Measurements from ENCODE around the gene NRG3. TPM values are rescaled to one million over a fixed set of nuclear protein-coding genes. Genes with fewer than 3 reads are reported as not detected.

The NRG3 gene
- total and polyA plus RNA-seq, 12 donors = 0.46 to 3.8 (median 1.3) TPM

DNA sequence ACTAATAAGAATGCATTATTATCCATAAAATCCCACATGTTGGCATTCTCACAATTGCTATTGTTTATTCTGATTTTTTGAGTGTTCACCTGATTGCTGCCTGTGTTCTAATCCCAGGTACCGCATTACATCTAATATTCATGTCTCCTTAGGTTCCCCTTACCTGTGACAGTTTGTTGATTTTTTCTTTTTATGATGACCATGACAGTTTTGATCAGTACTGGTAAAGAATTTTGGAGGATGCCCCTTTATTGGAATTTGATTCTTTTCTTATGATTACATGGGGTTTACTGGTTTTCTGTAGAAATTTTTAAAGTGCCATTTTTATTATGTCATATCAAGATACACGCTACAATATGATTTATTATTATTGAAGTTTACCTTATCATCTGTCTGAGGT lies 1091.1 kb downstream of the NRG3 start:
- H3K27ac ChIP-seq = no peak overlapping the region
- WGBS, 4 donors = 87 to 94% (median 90%) methylated on average over 2 of the region's 2 CpGs
- no peak overlapping the region for H3K4me3 ChIP-seq
- H3K9me3 ChIP-seq (replicated peaks in 1 of 3) = no peaks in the 10 kb centered on the region
- no peaks in the 10 kb centered on the region for H3K36me3 ChIP-seq (replicated peaks in 1 of 2)
- DNase-seq = no peak
- no peaks in the 10 kb centered on the region for H3K4me1 ChIP-seq (replicated peaks in 1 of 2)
- intact Hi-C loops (cut with DNase I) = loop anchor here in 1 of 2 donors (10.0 kb wide), 1 partner anchor 171 kb away; no protein-coding TSS in a partner anchor
- no peak for TF ChIP-seq POLR2A (IDR thresholded peaks at IDR 0.05)
- TF ChIP-seq, protein P1, sequence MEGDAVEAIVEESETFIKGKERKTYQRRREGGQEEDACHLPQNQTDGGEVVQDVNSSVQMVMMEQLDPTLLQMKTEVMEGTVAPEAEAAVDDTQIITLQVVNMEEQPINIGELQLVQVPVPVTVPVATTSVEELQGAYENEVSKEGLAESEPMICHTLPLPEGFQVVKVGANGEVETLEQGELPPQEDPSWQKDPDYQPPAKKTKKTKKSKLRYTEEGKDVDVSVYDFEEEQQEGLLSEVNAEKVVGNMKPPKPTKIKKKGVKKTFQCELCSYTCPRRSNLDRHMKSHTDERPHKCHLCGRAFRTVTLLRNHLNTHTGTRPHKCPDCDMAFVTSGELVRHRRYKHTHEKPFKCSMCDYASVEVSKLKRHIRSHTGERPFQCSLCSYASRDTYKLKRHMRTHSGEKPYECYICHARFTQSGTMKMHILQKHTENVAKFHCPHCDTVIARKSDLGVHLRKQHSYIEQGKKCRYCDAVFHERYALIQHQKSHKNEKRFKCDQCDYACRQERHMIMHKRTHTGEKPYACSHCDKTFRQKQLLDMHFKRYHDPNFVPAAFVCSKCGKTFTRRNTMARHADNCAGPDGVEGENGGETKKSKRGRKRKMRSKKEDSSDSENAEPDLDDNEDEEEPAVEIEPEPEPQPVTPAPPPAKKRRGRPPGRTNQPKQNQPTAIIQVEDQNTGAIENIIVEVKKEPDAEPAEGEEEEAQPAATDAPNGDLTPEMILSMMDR (IDR thresholded peaks at IDR 0.05) = no peak
- no peaks in the 10 kb centered on the region for H3K27me3 ChIP-seq

DNA sequence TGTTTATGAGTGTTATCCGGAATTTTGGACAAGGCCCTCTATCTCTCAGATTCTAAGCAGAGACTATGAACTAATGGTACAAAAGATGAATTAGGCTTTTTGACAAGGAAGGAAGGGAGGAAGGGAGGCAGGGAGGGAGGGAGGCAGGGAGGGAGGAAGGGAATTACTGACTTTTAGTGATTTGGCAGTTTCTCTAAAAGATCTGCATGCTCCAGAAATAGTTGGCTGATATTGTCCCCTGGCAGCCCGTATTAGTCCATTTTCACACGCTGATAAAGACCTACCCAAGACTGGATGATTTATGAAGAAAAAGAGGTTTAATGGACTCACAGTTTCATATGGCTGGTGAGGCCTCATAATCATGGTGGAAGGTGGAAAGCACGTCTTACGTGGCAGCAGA lies 1093.5 kb downstream of the NRG3 start:
- TF ChIP-seq, protein P1 (IDR thresholded peaks at IDR 0.05) = no peak
- TF ChIP-seq POLR2A (IDR thresholded peaks at IDR 0.05) = no peak
- no peak overlapping the region for H3K4me3 ChIP-seq
- H3K9me3 ChIP-seq (replicated peaks in 1 of 3) = no peaks in the 10 kb centered on the region
- WGBS, 4 donors = 63 to 69% (median 66%) methylated on average over 5 of the region's 5 CpGs
- no peaks in the 10 kb centered on the region for H3K4me1 ChIP-seq (replicated peaks in 1 of 2)
- no peak overlapping the region for H3K27ac ChIP-seq
- no peaks in the 10 kb centered on the region for H3K36me3 ChIP-seq (replicated peaks in 1 of 2)
- no peak for DNase-seq
- intact Hi-C loops (cut with DNase I) = loop anchor here in 1 of 2 donors (10.0 kb wide), 1 partner anchor 174 kb away; no protein-coding TSS in a partner anchor
- no peaks in the 10 kb centered on the region for H3K27me3 ChIP-seq

DNA sequence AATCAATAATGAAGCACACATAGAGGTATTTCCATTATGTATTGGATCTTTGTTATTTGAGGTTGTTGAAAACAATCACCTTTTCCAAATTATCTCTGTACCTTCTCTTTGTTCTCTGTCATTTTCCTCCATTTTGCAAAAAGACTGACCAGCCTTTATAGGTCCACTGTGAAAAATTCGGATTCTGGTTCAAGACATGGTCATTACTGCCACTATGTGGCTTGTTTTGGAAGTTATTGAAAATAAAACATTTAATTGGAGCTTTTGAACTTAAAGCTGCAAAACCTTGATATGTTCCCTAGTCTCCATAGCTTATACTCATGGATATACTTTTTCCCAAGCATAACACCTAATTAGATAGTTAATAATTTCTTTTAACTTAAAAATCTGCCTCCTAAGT lies 1094.4 kb downstream of the NRG3 start:
- DNase-seq = no peak
- TF ChIP-seq, protein P1 (IDR thresholded peaks at IDR 0.05) = peak; percentile 29 to 67 (median 57)
- no peak for TF ChIP-seq POLR2A (IDR thresholded peaks at IDR 0.05)
- no peak overlapping the region for H3K4me3 ChIP-seq
- no peaks in the 10 kb centered on the region for H3K9me3 ChIP-seq (replicated peaks in 1 of 3)
- no peak overlapping the region for H3K27ac ChIP-seq
- no peaks in the 10 kb centered on the region for H3K4me1 ChIP-seq (replicated peaks in 1 of 2)
- intact Hi-C loops (cut with DNase I) = loop anchor here in 1 of 2 donors (10.0 kb wide), 1 partner anchor 175 kb away; no protein-coding TSS in a partner anchor
- no peaks in the 10 kb centered on the region for H3K36me3 ChIP-seq (replicated peaks in 1 of 2)
- no peaks in the 10 kb centered on the region for H3K27me3 ChIP-seq
- 19 to 38% (median 33%) methylated on average over 1 of the region's 1 CpG for WGBS, 4 donors

DNA sequence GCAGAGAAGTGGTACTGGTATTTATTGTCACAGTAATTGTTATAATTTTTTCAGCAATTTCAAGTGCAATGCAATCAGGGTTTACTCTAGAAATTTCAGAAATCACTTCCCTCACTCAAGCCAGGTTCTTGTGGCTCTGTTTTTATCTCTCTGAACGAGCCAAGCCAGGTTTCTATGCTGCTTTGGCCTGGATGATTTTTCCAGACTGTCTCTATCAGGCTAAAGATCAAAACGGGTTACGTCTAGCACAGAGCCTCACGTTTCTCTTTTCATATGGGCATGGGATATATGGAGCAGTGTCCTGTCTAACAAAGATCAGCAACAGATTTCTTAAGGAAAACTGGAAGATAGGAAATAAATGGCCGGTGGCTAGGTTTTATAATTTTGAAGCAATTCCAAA lies 1105.3 kb downstream of the NRG3 start:
- Histone ChIP-seq H3K4me1 (replicated peaks in 1 of 2) (no peaks in the 10 kb centered on the region), H3K27ac (no peak overlapping the region), H3K27me3 (no peaks in the 10 kb centered on the region), H3K4me3 (no peak overlapping the region), H3K36me3 (replicated peaks in 1 of 2) (no peaks in the 10 kb centered on the region), H3K9me3 (replicated peaks in 1 of 3) (no peaks in the 10 kb centered on the region)
- TF ChIP-seq, protein P1 (IDR thresholded peaks at IDR 0.05) = no peak
- TF ChIP-seq POLR2A (IDR thresholded peaks at IDR 0.05) = no peak
- DNase-seq = no peak
- intact Hi-C loops (cut with DNase I) = no loop called here
- WGBS, 4 donors = 72 to 76% (median 75%) methylated on average over 5 of the region's 5 CpGs
